ENCODE data around the gene TSC1. TPM values are rescaled to one million over a fixed set of nuclear protein-coding genes. Genes with fewer than 3 reads are reported as not detected.

TSC1 gene
- polyA plus RNA-seq, 2 of the 4 experiments (the other 2 are of a cell fraction): 15.2 to 37.9 TPM

DNA sequence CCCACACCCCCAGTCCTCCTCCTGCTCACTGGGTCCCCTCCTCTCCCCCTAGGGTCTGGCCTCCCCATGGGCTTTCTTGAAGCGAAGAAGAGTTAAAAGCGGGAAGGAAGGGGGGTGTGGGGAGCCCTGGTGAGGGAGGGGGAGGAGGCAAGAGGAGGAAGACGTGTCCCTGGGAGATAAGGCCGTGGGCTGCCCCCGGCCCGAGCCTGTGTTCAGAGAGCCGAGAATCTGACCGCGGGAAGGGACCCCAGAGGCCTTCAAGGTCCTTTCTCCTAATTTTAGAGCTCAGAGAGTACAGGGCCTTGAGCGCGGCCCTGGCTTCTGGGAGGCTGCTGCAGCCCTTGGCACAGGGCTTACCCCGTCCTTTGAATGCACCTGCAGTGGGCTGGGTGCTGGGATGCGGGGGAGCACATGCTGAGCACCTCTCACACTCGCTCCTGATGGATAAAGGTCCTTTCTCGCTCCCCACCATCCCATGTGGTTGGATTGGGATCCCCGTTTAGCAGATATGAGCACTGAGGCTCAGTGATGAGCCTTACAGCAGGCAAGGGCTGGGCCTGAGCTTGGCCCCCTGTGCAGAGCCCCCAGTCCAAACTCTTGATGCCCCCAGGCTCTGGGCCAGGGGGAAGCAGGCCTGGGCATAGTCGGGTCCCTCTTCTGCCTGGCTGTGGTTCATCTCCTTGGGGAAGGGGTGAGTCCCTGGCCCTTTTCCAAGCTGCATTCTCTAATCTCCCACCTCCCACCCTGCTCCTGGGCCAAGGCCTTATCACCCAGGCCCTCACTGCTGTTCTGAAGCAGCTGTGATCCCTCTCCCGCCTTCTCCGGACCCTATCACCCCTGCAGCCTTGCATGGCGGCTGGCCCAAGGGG lies 40.0 kb upstream of the TSC1 start (continued):
- no peak for TF ChIP-seq MAZ (IDR thresholded peaks at IDR 0.05; ENCODE audit: borderline replicate concordance, low read depth, low read length)
- no peak for TF ChIP-seq ESRRA (IDR thresholded peaks at IDR 0.05; ENCODE audit: borderline replicate concordance, low read length)
- no peak for TF ChIP-seq FOXS1 (CRISPR knock-in tag; IDR thresholded peaks at IDR 0.05)
- TF ChIP-seq JUNB (IDR thresholded peaks at IDR 0.05): no peak

DNA sequence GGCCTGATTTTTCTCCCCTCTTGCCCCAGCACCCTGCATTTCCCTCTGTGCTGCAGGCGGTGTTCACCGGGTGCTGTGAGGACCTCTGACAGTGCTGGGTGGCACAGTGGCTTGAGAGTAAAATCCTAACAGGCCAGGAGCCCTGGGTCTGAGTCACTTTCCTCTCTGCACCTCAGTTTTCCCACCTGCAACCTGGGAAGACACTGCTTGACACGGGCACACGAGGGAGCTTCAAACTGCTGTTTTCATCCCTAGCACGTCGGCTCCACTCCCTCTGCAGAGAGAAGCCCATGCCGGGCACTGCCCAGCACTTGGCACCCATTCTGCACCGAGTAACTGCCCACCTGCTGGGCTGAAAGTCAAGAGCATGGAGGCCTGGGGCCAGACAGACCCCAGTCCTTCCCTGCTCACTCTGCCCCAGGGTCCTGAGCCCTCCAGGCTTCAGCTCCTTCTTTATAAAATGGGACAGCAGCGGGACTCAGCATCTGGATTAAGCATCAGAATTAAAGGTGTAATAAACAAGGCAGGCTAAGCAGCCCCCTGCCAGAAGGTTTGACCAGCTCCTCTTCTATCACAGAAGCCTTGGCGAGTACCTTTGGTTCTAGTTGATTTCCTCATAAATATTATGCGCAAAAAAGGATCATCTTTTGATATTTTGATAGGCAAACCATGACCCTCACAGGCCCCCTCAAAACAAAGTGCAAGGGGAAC lies 39.2 kb upstream of the TSC1 start:
- H3K27ac ChIP-seq: no peak overlapping the region
- DNase-seq (ENCODE audit: low read depth in 1 of 2, low spot score in 1 of 2) (no peak), FAIRE-seq (no peak), ATAC-seq (no peak)
- no peak overlapping the region for H3K4me3 ChIP-seq
- 61% methylated on average over 11 of the region's 11 CpGs for WGBS (ENCODE audit: missing lambda C conversion rate)
- 0 out of 3 replicates have a peak, but pooled peaks cover under 1% of the 10 kb centered on the region for H3K4me1 ChIP-seq
- CTCF ChIA-PET: interaction anchor here (1.8 to 6.1 kb wide), 2 partner anchors 12 to 38 kb away, joined by 4 to 34 read pairs; no protein-coding TSS in a partner anchor
- TF ChIP-seq, protein P1, sequence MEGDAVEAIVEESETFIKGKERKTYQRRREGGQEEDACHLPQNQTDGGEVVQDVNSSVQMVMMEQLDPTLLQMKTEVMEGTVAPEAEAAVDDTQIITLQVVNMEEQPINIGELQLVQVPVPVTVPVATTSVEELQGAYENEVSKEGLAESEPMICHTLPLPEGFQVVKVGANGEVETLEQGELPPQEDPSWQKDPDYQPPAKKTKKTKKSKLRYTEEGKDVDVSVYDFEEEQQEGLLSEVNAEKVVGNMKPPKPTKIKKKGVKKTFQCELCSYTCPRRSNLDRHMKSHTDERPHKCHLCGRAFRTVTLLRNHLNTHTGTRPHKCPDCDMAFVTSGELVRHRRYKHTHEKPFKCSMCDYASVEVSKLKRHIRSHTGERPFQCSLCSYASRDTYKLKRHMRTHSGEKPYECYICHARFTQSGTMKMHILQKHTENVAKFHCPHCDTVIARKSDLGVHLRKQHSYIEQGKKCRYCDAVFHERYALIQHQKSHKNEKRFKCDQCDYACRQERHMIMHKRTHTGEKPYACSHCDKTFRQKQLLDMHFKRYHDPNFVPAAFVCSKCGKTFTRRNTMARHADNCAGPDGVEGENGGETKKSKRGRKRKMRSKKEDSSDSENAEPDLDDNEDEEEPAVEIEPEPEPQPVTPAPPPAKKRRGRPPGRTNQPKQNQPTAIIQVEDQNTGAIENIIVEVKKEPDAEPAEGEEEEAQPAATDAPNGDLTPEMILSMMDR (IDR thresholded peaks at IDR 0.05): no peak
- TF ChIP-seq CBX2 (IDR thresholded peaks at IDR 0.05; ENCODE audit: borderline replicate concordance, low read depth): no peak
- TF ChIP-seq GATA3 (IDR thresholded peaks at IDR 0.05; ENCODE audit: borderline replicate concordance): no peak
- TF ChIP-seq, protein P2, sequence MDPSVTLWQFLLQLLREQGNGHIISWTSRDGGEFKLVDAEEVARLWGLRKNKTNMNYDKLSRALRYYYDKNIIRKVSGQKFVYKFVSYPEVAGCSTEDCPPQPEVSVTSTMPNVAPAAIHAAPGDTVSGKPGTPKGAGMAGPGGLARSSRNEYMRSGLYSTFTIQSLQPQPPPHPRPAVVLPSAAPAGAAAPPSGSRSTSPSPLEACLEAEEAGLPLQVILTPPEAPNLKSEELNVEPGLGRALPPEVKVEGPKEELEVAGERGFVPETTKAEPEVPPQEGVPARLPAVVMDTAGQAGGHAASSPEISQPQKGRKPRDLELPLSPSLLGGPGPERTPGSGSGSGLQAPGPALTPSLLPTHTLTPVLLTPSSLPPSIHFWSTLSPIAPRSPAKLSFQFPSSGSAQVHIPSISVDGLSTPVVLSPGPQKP (IDR thresholded peaks at IDR 0.05; ENCODE audit: low read depth, low read length): no peak
- TF ChIP-seq, protein P3, sequence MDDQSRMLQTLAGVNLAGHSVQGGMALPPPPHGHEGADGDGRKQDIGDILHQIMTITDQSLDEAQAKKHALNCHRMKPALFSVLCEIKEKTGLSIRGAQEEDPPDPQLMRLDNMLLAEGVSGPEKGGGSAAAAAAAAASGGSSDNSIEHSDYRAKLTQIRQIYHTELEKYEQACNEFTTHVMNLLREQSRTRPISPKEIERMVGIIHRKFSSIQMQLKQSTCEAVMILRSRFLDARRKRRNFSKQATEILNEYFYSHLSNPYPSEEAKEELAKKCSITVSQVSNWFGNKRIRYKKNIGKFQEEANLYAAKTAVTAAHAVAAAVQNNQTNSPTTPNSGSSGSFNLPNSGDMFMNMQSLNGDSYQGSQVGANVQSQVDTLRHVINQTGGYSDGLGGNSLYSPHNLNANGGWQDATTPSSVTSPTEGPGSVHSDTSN (IDR thresholded peaks at IDR 0.05): no peak
- TF ChIP-seq KDM1A (IDR thresholded peaks at IDR 0.05; ENCODE audit: low read depth): no peak
- no peak for TF ChIP-seq HEYL (CRISPR knock-in tag; IDR thresholded peaks at IDR 0.05)
- TF ChIP-seq RCOR1 (IDR thresholded peaks at IDR 0.05; ENCODE audit: low read depth, low read length): no peak
- TF ChIP-seq EHMT2 (IDR thresholded peaks at IDR 0.05; ENCODE audit: low read depth): no peak
- no peak for TF ChIP-seq SMC3 (IDR thresholded peaks at IDR 0.05)
- H3K9me3 ChIP-seq: no peaks in the 10 kb centered on the region
- H3K4me2 ChIP-seq: no peak overlapping the region
- POLR2A ChIA-PET: no interaction called here

DNA sequence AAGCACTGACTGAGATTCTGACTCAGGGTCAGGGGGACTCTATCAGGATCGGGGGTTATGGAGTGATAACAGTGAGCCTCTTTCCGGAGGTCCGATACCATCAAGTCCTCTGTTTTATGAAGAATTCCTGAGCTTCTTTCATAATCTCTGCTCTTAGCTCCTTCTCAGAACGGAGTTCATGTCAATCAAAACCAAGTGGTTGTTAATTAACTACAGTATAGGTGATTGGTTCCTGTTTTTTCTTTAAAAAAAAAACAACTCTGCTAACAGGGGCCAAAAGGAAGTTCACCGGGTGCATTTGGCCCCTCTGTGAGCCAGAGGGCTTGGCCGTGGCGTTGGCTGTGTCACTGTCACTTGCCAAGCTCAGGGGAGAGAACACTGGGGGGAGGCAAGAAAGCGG lies 38.0 kb upstream of the TSC1 start:
- DNase-seq (ENCODE audit: low read depth in 1 of 2, low spot score in 1 of 2): no peak
- peaks cover 8% of the 10 kb centered on the region; the same call in 1 of the 3 replicates for H3K4me1 ChIP-seq
- H3K9me3 ChIP-seq: no peaks in the 10 kb centered on the region
- TF ChIP-seq, protein P1 (IDR thresholded peaks at IDR 0.05): no peak
- TF ChIP-seq HOXA7 (CRISPR knock-in tag; IDR thresholded peaks at IDR 0.05) (no peak), BHLHE40 (IDR thresholded peaks at IDR 0.05; ENCODE audit: low read depth, low read length) (no peak), CEBPB (IDR thresholded peaks at IDR 0.05) (no peak), JUN (IDR thresholded peaks at IDR 0.05) (no peak), EHMT2 (IDR thresholded peaks at IDR 0.05; ENCODE audit: low read depth) (no peak), HDAC2 (IDR thresholded peaks at IDR 0.05) (no peak), FOSB (CRISPR knock-in tag; IDR thresholded peaks at IDR 0.05) (no peak), TFCP2L1 (CRISPR knock-in tag; IDR thresholded peaks at IDR 0.05) (no peak)
- TF ChIP-seq, protein P2 (IDR thresholded peaks at IDR 0.05; ENCODE audit: low read depth, low read length): no peak
- no peak overlapping the region for H3K4me3 ChIP-seq
- ChIA-PET POLR2A (no interaction called here), CTCF (interaction anchor here (1.1 to 6.1 kb wide), 3 partner anchors 10 to 60 kb away, joined by 3 to 34 read pairs (median 5); no protein-coding TSS in a partner anchor)
- no peak for ATAC-seq
- H3K4me2 ChIP-seq: no peak overlapping the region
- 70% methylated on average over 8 of the region's 8 CpGs for WGBS (ENCODE audit: missing lambda C conversion rate)
- no peak overlapping the region for H3K27ac ChIP-seq
- FAIRE-seq: no peak
